Measurements from ENCODE around the gene SLC27A3. TPM values are rescaled to one million over a fixed set of nuclear protein-coding genes. Genes with fewer than 3 reads are reported as not detected.

Gene SLC27A3
- total and polyA plus RNA-seq, 2 of the 8 experiments (the other 6 are each of a cell fraction or from before 2014, with no cell fraction given) = 39.1 to 40.1 TPM

DNA sequence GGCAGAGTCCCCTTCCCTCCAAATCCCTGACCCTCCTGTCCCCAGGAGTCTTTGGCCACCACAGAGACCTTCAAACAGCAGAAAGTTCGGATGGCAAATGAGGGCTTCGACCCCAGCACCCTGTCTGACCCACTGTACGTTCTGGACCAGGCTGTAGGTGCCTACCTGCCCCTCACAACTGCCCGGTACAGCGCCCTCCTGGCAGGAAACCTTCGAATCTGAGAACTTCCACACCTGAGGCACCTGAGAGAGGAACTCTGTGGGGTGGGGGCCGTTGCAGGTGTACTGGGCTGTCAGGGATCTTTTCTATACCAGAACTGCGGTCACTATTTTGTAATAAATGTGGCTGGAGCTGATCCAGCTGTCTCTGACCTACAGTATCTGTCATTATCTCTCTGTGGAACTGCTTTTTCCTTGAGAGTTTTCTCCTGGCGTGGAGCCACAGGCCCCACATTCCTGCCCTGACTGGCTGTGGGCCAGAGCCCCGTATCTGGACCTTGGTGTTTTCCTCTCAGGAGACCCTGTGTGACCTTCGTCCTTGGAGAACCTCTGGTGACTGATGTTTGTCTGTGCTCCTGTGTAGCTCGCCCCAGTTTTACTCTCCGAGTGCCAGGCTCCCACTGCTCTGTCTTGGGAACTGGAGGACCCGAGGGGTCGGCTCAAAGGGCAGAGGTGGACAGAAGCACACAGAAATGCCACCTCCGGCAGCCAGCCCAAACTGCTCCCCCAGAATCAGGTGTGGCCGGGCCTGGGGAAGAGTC lies 4.8 kb downstream of the SLC27A3 start:
- Histone ChIP-seq H3K23me2 (ENCODE audit: low read depth, low read length) (peaks cover 9% of the 10 kb centered on the region), H2BK5ac (ENCODE audit: low read depth, low read length) (no peak overlapping the region), H3K4me3 (ENCODE audit: extremely low read depth in 1 of 4, insufficient read depth in 2 of 4, low read depth in 3 of 4, low read length in 4 of 4) (no peak overlapping the region), H4K91ac (replicated peaks; ENCODE audit: insufficient read length, low read length) (no peak overlapping the region), H2AFZ (ENCODE audit: low read length) (no peak overlapping the region), H3K9me3 (ENCODE audit: insufficient read depth in 2 of 2, low read depth in 1 of 2, low read length in 1 of 2) (no peaks in the 10 kb centered on the region), H4K8ac (ENCODE audit: extremely low read depth, insufficient read depth, low read length) (no peak overlapping the region), H3K14ac (ENCODE audit: insufficient read length) (no peak overlapping the region), H4K5ac (ENCODE audit: insufficient read length, low read depth, low read length) (no peak overlapping the region), H3K4ac (replicated peaks; ENCODE audit: insufficient read length, low read depth, low read length) (no peak overlapping the region), H3K56ac (replicated peaks; ENCODE audit: insufficient read length, low read depth, low read length) (no peak overlapping the region), H2BK120ac (replicated peaks; ENCODE audit: low read depth, low read length) (no peak overlapping the region), H3K27ac (ENCODE audit: low read depth, low read length) (no peak overlapping the region), H3K27me3 (replicated peaks in 1 of 4; ENCODE audit: control insufficient read depth in 3 of 4, extremely low read depth in 1 of 4, insufficient read depth in 3 of 4, low read length in 3 of 4) (no peaks in the 10 kb centered on the region), H4K20me1 (replicated peaks in 1 of 2; ENCODE audit: control insufficient read depth in 1 of 2, insufficient read depth in 2 of 2, low read length in 2 of 2) (no peaks in the 10 kb centered on the region), H2AK5ac (ENCODE audit: low read depth, low read length) (no peak overlapping the region), H3K23ac (ENCODE audit: insufficient read length) (no peak overlapping the region), H3K18ac (ENCODE audit: extremely low read depth, low read length) (no peak overlapping the region), H3K36me3 (ENCODE audit: control insufficient read depth in 2 of 4, insufficient read depth in 4 of 4, low read length in 3 of 4) (no peaks in the 10 kb centered on the region), H3K4me2 (ENCODE audit: insufficient read depth in 1 of 2, low read depth in 2 of 2, low read length in 2 of 2) (no peak overlapping the region), H3K79me2 (ENCODE audit: control insufficient read depth in 1 of 2, insufficient read depth in 2 of 2, low read length in 2 of 2) (no peaks in the 10 kb centered on the region; a peak in 1 of 4 replicates), H3K4me1 (replicated peaks in 1 of 4; ENCODE audit: control insufficient read depth in 3 of 4, insufficient read depth in 4 of 4, low read length in 3 of 4) (peaks cover 0 to 11% (median 9%) of the 10 kb centered on the region in 4 experiments; a peak in 6 of 7 replicates), H2BK15ac (ENCODE audit: low read length) (no peak overlapping the region), H2BK12ac (ENCODE audit: low read depth, low read length) (no peak overlapping the region), H3K9ac (replicated peaks in 1 of 4; ENCODE audit: extremely low read depth in 1 of 4, low read depth in 3 of 4, low read length in 3 of 4) (no peak overlapping the region), H2BK20ac (ENCODE audit: low read length) (no peak overlapping the region), H3K79me1 (ENCODE audit: low read depth, low read length) (peaks cover 3% of the 10 kb centered on the region; the same call in 1 of the 2 replicates)
- FAIRE-seq = no peak
- CTCF ChIA-PET (ENCODE audit: partially characterized antibody) = interaction anchor here (1.0 to 1.3 kb wide), 3 partner anchors 17 to 186 kb away, joined by 3 to 5 read pairs (median 4); no protein-coding TSS in a partner anchor
- WGBS, 2 experiments (ENCODE audit: extremely low coverage in 1 of 2, insufficient coverage in 1 of 2, insufficient read length in 1 of 2, insufficient replicate concordance in 2 of 2, low coverage in 1 of 2, low lambda C conversion rate in 2 of 2, missing lambda C conversion rate in 1 of 2) = 94% methylated on average over 17 of the region's 17 CpGs; no CpG with 5 or more reads in 1 of the 2 experiments
- no peak for DNase-seq (ENCODE audit: low read depth in 1 of 2, low spot score in 2 of 2)
- POLR2A ChIA-PET (ENCODE audit: partially characterized antibody) = interaction anchor here (0.8 to 3.9 kb wide), 4 partner anchors 11 to 219 kb away, joined by 3 to 14 read pairs (median 4); partner anchors contain the start of gene RPS27
- TF ChIP-seq, protein P1, sequence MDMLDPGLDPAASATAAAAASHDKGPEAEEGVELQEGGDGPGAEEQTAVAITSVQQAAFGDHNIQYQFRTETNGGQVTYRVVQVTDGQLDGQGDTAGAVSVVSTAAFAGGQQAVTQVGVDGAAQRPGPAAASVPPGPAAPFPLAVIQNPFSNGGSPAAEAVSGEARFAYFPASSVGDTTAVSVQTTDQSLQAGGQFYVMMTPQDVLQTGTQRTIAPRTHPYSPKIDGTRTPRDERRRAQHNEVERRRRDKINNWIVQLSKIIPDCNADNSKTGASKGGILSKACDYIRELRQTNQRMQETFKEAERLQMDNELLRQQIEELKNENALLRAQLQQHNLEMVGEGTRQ (IDR thresholded peaks at IDR 0.05; ENCODE audit: low read length) = no peak

All from H1 (cell line).